ENCODE data around the gene PIEZO2.

- TF ChIP-seq EZH2phosphoT487 (IDR thresholded peaks at IDR 0.05) = no peak
- no peak for TF ChIP-seq CTCF (IDR thresholded peaks at IDR 0.05)
Observed at GRCh38 chr18:10771053-10771709, 378.2 kb downstream of the PIEZO2 start.
